GM12873 (cell line): ENCODE data around the gene SLC25A33.

Experiments
- CTCF ChIP-seq: IDR thresholded peaks from 2 replicates; pipeline ENCODE4 v1.5.1; 2012; ENCODE audit warnings: low read depth, mild to moderate bottlenecking, moderate library complexity, low read length, control low read depth; ENCODE audit not compliant: insufficient read depth; ENCODE audit errors: missing control alignments

Gene SLC25A33

GRCh38 chr1:9590945-9591668 lies 51.8 kb downstream of the SLC25A33 start:
- no peak for TF ChIP-seq CTCF

GRCh38 chr1:9591669-9592509 lies 52.6 kb downstream of the SLC25A33 start:
- no peak for TF ChIP-seq CTCF

- TF ChIP-seq CTCF: no peak
Observed at GRCh38 chr1:9592510-9593075, 53.3 kb downstream of the SLC25A33 start.

- TF ChIP-seq CTCF: no peak
Observed at GRCh38 chr1:9593147-9593491, 53.9 kb downstream of the SLC25A33 start.

- TF ChIP-seq CTCF: no peak
Observed at GRCh38 chr1:9593492-9594465, 54.5 kb downstream of the SLC25A33 start.

GRCh38 chr1:9594471-9595155 lies 55.3 kb downstream of the SLC25A33 start:
- no peak for TF ChIP-seq CTCF
